Omental fat pad (tissue), 4 donors: Measurements from ENCODE around the gene NAP1L4. TPM values are rescaled to one million over a fixed set of nuclear protein-coding genes. Genes with fewer than 3 reads are reported as not detected.

Experiments used
- ATAC-seq: fragments of 150-250 bp; one replicate; pipeline ENCODE4 v1.9.1; 2016; ENCODE audit warnings: mild to moderate bottlenecking, moderate library complexity; ENCODE audit not compliant: low FRiP score
- DNase-seq: peaks from one replicate; pipeline ENCODE4 v3.0.0-alpha.2; 2019; ENCODE audit warnings: low spot score
- CTCF ChIP-seq, 3 donors: fragments of 450-650 bp; IDR thresholded peaks; one replicate each; pipeline ENCODE4 v1.5.1; 2016 to 2017; ENCODE audit warnings: antibody characterized with exemption in 3 of 3, mild to moderate bottlenecking in 3 of 3, moderate library complexity in 2 of 3
- total RNA-seq, 4 donors: library from RNA; depleted of rRNA; stranded (reverse); fragments of >200 nt; gene quantifications; one replicate each; pipeline ENCODE4 v1.1.0, GENCODE V29; 2016

The NAP1L4 gene
- total RNA-seq, 4 donors from 2014 or later = 58.2 to 90.0 (median 82.2) TPM

DNA sequence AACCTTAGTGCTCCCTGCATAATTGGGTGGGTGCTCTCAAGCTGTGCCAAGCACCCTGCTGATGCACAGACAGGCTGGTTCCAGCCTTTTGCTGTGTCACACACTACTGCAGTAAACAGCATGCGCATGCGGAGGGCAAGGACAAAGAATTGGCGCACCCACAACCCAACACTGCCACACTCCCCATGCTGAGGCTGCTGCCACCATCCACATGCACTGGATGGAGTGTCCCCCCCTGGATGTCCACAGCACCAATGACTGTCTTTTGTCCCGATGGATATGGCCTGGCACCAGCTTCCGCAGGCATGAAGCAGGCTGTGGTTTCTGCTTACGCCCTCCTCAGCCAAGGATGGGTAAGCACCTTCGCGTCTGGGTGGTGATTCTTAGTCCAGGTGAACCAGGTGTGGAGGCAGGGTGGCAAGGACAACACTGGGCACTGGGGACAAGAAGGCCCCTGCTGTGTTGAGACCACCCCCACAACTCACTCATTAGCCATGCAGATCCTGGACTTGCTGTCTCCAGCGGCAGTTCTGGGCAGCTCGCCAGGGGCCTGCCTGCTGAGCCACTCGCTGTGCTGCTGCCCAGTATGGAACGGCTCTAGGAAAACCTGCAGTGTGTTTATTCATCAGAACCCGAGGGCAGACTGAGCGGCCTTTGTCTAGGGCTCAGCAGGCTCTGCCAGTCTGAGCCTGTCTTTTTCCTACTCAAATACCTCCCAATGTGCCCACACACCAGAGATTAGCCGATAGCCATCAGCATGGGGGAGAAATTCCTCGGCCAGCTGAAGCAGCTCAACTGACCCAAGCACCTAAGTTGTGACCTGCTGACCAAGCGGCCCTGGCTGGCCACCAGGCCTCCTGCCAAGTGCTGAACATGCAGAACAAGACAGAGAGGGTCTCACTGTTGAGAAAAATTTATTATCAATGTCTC is 8.2 kb upstream of the NAP1L4 start:
- no peak for TF ChIP-seq CTCF (IDR thresholded peaks at IDR 0.05)
- ATAC-seq = no peak
- DNase-seq = no peak

DNA sequence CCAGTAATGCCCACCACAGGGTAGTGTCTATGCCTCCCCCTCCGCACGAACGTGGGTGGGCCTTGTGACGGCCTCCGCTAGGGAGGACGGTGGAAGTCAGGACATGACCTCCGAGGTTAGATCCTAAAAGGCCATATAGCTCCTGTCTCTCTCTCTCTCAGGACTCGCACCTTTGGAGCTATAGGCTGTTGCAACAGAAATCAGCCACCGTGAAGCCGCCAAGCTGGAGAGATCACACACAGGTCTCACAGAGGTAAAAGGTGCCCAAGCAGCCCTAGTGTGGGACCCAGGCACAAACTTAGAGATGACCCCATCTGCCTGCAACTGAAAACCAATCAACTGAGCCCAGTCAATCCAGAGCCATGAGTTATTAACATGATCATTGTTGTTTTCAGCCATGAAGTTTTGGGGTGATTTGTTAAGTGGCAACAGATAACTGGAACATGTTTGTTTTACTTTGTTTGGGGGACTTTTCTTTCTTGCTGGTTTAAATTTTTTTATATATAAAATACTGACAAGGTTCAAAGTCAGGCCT is 7.4 kb upstream of the NAP1L4 start:
- ATAC-seq (no peak), DNase-seq (no peak)
- TF ChIP-seq CTCF (IDR thresholded peaks at IDR 0.05) = no peak

- no peak for TF ChIP-seq CTCF (IDR thresholded peaks at IDR 0.05)
- DNase-seq = no peak
- ATAC-seq = no peak
Observed at GRCh38 chr11:2998073-2998850, 6.1 kb upstream of the NAP1L4 start.

- DNase-seq = no peak
- no peak for ATAC-seq
- no peak for TF ChIP-seq CTCF (IDR thresholded peaks at IDR 0.05)
Observed at GRCh38 chr11:2997406-2997805, 5.3 kb upstream of the NAP1L4 start.

DNA sequence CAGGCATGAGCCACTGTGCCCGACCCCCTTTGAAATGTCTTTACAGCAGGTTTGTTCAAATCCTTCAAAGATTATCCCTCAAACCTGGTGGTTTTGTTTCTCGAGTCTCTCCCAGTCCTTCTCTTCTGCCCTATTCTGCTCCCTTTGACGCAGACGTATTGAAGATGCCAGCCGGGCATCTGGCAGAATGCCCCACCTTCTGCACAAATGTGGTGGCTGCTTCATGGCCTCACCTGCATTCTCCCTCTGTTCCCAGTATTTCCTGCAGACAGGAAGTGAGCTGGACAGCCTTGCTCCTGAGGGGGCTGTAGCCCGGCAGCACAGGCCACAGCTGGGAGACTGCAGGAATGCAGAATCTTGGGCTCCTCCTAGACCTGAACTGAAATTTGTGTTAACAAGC is 4.8 kb upstream of the NAP1L4 start:
- TF ChIP-seq CTCF (IDR thresholded peaks at IDR 0.05) = no peak
- ATAC-seq = no peak
- DNase-seq = no peak

DNA sequence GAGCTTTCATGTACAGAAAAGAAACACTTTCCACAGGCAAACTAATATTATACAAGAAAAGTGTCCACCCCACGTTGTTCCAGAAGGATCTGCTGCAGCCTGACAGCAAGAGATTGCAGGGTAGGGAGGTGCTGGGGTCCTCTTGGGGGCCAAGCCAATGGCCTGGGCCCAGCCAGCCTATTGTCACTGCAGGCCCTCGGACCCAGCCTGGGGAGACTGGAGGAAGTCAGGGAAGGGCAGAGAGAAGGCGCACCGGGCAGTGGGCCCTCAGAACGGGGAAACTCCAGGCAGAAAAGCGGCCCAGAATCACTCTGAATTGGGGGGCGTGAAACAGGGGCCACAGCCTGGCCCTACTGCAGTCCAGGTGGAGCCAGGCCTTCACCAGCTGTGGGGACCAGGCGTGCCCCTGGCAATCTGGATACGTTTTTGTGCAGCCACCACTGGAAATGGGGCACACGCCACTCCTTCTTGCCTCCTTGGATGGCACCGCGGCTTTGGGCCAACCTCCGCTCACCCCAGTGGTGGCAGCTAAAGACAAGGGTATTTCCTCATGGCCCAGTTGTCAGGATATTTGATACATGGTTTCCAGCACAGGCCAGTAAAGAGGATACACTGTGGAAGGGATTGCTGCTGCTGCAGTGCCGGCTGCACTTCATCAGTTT is 3.9 kb upstream of the NAP1L4 start:
- DNase-seq (no peak), ATAC-seq (no peak)

More for the DNA sequence above, 3.9 kb upstream of the NAP1L4 start:
- no peak for TF ChIP-seq CTCF (IDR thresholded peaks at IDR 0.05)
